ENCODE results near the gene CCDC124.
"Not testable (repeated sequence)": the region's sequence is repeated elsewhere in the genome, so short reads cannot be mapped to it uniquely, and the experiment has no call there.

The CCDC124 gene, protein sequence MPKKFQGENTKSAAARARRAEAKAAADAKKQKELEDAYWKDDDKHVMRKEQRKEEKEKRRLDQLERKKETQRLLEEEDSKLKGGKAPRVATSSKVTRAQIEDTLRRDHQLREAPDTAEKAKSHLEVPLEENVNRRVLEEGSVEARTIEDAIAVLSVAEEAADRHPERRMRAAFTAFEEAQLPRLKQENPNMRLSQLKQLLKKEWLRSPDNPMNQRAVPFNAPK

DNA sequence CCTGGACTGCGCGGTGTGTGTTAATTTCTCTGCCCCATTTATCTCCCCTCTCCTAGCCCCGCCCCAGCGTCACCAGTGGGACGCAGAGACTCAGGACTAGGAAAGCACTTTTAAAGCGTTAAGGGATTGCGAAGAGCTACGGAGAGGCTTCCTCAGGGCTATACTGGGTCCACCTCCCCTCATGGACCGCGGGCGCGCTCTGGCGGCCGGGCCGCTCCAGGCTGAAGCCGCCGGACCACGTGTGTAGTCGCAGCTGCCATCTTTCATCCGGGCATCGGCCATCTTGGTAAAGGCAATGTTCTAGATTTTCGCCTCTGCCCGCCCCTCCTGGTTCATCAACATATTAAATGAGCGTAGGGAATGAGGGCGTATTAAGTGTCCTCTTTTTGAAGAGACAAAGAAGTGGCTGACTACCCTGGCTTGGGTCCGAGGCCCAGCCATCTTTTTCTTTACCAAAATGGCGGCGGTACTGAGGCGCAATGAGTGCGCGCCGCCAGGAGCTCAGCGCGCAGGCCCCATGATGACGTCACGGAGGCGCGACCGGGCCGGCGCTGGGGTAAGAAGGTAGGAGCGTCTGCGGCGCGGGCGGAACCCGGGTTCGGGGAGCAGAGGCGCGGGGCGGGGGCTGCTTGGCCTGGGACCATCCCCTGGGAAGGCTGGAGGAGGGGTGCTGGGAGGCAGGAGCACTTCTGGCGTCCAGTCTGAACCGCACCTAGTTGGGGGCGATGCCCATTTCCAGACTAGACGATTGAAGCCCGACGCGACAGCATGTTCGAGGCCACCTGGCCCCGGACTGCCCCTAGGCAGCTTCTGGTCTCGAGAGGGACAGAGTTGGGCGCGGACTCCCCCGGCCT is at the start of gene CCDC124:
CCDC124 (plus strand) TSS at position 531 of the 854 bp plus-strand sequence. CDS start 3,406 bp downstream, outside the sequence.
- peak; percentile 80 to 83 for DNase-seq (ENCODE audit: low read depth in 2 of 2)

DNA sequence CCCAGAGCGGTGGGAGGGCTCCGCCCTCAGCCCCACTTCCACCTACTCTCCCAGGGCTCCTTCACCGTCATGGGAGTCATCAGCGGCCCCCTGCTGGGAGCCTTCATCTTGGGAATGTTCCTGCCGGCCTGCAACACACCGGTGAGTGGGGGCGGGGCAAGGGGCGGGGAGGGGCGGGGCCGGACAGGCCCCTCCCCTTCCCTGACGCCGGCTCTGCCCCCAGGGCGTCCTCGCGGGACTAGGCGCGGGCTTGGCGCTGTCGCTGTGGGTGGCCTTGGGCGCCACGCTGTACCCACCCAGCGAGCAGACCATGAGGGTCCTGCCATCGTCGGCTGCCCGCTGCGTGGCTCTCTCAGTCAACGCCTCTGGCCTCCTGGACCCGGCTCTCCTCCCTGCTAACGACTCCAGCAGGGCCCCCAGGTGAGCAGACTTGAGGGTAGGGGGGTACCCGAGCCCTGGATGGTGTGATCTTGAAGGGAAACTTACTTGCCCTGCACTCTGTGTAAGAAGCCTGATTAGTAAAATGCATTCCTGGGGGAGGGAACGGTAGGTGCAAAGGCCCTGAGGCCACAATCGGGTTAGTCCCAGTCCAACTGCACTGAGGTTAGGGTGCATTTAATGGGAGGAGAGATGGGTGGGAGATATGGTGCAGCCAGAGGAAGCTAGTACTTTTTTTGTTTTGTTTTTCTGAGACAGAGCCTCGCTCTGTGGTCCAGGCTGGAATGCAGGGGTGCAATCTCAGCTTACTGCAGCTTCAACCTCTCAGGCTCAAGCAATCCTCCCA is 49.0 kb upstream of the CCDC124 start:
- no peak for DNase-seq (ENCODE audit: low read depth in 2 of 2)

DNA sequence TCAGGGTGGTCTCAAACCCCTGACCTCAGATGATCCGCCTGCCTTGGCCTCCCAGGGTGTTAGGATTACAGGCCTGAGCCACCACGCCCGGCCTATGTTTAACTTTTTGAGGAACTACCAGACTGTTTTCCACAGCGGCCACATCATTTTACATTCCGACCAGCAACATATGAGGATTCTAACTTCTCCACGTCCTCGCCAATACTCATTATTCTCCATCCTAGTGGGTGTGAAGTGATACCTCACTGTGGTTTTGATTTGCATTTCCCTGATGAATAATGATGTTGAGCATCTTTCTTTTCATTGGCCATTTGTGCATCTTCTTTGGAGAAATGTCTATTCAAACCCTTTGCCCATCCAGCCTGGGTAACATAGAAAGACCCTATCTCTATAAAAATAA is 46.3 kb upstream of the CCDC124 start:
- no peak for DNase-seq (ENCODE audit: low read depth in 2 of 2)

DNA sequence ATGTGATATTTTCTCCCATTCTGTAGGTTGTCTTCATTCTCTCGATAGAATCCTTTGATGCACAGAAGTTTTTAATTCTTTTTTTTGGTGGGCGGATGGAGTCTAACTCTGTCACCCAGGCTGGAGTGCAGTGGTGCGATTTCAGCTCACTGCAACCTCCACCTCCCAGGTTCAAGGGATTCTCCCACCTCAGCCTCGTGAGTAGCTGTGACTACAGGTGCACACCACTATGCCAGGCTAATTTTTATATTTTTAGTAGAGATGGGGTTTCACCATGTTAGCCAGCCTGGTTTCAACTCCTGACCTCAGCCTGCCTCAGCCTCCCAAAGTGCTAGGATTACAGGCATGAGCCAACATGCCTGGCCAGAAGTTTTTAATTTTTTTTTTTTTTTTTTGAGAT is 45.6 kb upstream of the CCDC124 start:
- not testable (repeated sequence) for DNase-seq (ENCODE audit: low read depth in 2 of 2)

DNA sequence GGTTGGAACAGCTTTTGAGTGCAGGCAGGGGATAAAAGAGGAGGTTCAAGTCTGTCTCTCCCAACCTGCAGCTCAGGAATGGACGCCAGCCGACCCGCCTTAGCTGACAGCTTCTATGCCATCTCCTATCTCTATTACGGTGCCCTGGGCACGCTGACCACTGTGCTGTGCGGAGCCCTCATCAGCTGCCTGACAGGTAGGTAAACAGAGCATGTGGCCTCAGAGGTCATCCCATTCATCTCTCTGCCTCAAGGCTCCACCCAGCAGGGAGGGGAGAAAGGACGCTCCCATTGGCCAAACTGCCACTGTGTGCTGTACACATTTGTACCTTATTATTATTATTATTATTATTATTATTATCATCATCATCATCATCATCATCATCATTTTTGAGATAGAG is 44.6 kb upstream of the CCDC124 start:
- no peak for DNase-seq (ENCODE audit: low read depth in 2 of 2)

DNA sequence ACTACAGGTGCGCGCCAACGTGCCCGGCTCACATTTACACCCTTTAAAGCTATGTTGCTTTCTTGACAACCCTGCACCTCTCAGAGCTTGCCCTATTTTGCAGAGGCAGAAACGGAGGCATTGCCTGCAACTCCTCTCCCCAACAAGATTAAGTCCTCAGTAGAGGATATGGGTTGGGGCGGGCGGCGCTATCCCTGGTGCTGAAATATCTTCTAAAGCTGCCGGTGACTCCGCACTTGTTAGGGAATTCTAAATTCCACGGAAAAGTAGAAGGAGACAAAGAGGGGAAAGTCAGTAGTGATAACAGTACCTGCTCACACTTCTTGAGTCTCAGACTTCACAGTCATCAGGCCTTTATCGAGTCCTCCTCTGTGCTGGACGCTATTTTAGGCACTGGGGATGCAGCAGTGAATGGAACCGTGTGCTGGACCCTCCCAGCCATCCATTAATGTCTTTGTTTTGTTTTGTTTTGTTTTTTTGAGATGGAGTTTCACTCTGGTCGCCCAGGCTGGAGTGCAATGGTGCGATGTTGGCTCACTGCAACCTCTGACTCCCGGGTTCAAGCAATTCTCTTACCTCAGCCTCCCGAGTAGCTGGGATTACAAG is 43.1 kb upstream of the CCDC124 start:
- no peak for DNase-seq (ENCODE audit: low read depth in 2 of 2)

DNA sequence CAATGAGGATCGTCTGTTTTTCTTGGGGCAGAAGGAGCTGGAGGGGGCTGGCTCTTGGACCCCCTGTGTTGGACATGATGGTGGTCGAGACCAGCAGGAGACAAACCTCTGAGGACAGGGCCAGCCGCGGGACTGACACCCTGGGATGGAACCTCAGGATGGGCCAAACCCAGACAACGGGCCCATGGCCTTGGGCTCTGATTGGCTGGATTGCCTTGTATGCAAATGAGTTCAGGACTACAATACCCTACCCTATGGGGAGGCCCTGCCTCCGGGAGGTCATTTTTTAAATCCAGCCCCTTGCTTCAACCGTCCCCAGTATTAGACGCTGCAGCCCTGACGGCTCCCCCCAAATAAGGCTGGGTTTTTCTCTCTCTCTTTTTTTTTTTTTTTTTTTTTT is 39.0 kb upstream of the CCDC124 start:
- no peak for DNase-seq (ENCODE audit: low read depth in 2 of 2)

DNA sequence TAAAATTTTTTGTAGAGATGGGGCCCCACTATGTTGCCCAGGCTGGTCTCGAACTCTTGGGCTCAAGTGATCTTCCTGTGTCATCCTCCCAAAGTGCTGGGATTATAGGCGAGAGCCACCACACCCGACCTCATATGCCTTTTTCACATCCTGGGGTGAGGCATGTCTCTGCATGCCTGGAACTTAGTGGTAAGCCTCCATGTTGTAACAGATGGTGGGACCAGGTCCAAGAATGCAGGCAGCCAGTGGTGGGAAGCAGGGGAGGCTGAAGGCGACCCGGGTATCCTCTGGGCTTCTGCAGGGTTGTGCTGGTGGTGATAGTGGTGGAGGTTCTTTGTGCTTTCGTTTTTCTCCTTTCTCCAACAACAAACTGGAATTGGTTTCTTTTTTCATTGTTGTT is 30.1 kb upstream of the CCDC124 start:
- DNase-seq (ENCODE audit: low read depth in 2 of 2), result no peak

DNA sequence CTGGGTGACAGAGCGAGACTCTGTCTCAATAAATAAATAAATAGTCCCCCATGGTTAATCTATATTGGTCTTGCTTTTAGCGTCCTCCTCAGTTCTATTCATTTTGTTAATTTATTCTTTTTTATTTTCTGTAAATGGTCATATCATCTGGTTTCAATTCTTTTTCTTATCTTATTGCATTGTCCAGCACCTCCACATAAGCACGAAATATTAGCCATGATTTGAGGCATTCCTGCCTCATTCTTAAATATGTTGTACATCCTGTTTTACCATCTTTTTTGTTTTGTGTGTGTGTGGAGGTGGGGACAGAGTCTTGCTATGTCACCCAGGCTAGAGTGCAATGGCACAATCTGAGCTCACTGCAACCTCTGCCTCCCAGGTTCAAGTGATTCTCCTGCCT is 24.6 kb upstream of the CCDC124 start:
- no peak for DNase-seq (ENCODE audit: low read depth in 2 of 2)

DNA sequence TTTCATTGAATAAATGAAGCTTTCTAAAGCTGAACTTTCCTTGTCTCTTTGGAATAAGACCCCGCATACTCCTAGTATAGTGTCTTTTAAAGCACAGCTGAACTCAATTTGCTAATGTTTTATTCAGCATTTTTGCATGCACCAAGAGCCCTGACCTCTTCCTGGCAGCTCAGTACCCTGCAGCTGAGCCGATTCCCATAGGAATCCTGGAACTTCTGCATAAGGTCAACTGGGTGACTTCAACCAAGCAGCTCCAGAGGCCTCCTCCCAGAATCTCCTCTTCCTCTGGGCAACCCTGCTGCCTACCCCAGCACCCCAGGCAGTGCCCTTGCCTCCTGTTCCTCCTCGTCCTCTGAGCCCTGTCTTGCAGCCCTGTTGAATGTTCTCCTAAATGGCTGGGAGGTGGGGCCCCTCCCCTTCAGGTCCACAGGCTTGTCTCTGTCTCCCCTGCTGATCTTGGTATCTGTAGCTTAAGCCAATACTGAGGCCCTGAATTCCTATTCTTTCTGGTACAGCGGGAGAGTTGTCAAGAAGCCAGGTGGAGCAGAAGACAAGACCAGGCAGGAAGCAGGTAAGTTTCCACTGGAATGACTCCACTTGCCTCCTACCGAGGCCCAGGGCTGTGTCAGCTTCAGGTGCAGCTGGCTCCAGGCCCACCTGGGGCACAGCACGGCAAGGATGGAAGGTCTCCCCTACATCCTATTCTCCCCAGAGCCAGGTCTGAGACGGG is 23.6 kb upstream of the CCDC124 start:
- no peak for DNase-seq (ENCODE audit: low read depth in 2 of 2)

DNA sequence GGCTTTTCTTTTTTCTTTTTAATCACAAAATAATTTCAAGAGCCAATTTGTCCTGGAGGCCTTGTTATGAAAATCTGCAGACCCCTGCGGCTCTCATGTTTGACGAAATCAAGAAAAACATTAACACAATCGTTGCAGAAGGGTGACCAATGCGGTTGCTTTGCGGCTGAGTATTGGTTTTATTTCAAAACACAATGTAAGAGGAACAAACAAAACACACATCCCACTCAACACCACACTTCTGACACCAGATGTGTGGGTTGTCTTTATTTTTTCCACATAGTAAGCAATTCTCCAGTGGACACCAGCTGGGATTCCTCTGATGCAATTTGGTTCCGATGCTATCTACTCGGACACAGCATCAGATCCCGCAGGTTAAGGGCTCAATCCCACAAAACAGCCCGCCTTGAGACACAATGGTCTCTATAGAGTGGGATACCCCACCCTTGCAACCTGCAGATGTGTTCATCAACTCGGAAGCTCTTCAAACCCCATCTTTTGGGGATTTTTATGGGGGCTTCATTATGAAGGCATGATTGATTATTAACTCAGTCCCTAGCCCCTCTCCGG is 21.9 kb upstream of the CCDC124 start:
- DNase-seq (ENCODE audit: low read depth in 2 of 2), result no peak

DNA sequence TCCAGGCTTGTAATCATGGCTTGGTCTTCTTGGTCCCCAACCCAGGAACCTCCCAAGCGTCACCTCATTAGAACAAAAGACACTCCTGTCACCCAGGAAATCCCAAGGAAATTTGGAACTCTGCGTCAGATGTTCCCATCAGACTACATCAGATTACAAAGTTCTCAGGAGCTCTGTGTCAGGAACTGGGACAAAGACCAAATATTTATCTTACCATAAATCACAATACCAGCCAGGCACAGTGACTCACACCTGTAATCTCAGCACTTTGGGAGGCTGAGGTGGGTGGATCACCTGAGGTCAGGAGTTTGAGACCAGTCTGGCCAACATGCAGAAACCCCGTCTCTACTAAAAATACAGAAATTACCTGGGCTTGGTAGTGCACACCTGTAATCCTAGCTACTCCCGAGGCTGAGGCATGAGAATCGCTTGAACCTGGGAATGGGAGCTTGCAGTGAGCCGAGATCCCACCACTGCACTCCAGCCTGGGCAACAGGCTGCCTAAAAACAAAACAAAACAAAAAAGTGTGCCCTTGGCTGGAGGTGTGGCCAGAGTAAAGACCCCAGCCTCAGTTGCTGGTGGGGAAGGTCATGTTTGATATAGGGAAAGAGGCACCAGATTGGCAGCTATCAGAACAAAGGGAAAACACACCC is 16.7 kb upstream of the CCDC124 start:
- no peak for DNase-seq (ENCODE audit: low read depth in 2 of 2)

DNA sequence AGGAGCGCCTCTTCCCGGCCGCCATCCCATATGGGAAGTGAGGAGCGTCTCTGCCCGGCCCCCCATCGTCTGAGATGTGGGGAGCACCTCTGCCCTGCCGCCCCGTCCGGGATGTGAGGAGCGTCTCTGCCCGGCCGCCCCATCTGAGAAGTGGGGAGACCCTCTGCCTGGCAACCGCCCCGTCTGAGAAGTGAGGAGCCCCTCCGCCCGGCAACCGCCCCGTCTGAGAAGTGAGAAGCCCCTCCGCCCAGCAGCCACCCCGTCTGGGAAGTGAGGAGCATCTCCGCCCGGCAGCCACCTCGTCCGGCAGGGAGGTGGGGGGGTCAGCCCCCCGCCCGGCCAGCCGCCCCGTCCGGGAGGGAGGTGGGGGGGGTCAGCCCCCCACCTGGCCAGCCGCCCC is 14.7 kb upstream of the CCDC124 start:
- not testable (repeated sequence) for DNase-seq (ENCODE audit: low read depth in 2 of 2)

DNA sequence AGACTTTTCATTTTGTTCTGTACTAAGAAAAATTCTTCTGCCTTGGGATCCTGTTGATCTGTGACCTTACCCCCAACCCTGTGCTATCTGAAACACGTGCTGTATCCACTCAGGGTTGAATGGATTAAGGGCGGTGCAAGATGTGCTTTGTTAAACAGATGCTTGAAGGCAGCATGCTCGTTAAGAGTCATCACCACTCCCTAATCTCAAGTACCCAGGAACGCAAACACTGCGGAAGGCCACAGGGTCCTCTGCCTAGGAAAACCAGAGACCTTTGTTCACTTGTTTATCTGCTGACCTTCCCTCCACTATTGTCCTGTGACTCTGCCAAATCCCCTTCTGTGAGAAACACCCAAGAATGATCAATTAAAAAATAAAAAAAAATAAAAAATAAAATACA is 13.7 kb upstream of the CCDC124 start:
- not testable (repeated sequence) for DNase-seq (ENCODE audit: low read depth in 2 of 2)

DNA sequence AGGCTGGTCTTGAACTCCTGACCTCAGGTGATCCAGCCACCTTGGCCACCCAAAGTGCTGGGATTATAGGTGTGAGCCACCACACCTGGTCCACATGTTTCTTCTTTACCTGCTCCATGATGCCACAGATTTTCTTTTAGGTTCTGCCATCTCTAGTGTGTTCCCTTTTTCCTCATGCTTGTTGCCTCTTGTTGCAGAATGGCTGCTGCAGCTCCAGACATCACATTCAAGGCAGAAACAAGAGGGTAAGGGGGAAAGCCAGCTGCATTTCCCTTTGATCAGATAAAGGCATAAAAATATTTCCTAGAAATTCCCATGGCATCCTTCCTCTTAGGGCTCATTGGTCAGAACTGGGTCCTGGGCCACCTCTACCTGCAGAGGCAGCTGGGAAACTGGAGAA is 12.3 kb upstream of the CCDC124 start:
- DNase-seq (ENCODE audit: low read depth in 2 of 2), result no peak

DNA sequence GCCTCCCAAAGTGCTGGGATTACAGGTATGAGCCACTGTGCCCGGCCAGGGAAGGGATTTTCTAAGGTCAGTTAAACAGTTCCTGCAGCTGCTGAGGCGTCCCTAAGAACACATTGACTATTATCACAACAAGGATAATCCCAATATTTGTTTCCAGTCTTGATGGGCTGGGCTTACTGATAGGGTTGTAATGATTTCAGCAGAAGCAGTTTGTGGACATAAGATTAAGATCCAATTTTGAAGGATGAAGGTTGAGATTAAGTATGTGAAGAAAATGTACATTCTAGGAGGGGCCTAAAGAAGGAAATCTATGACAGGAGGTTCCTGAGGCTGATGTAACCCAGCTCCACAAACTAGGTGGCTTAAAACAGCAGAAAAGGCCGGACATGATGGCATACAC is 10.7 kb upstream of the CCDC124 start:
- no peak for DNase-seq (ENCODE audit: low read depth in 2 of 2)

DNA sequence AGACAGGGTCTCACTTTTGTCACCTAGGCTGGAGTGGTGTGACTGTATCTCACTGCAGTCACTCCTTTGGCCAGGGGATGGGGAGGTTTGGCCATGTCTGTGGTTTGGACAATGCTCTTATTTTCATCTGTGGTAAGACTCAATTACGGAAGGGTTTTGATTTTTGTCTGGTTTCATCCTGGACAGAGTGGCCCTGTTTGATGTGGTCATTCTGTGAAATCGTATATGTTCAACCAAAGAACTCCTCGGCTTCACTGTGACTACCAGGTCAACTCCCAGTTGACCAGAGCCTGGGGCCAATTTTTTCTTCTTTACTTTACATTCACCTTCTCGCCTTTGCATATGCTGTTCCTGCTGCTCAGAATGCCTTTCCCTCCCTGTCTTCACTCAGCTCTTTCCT is 6.8 kb upstream of the CCDC124 start:
- no peak for DNase-seq (ENCODE audit: low read depth in 2 of 2)

DNA sequence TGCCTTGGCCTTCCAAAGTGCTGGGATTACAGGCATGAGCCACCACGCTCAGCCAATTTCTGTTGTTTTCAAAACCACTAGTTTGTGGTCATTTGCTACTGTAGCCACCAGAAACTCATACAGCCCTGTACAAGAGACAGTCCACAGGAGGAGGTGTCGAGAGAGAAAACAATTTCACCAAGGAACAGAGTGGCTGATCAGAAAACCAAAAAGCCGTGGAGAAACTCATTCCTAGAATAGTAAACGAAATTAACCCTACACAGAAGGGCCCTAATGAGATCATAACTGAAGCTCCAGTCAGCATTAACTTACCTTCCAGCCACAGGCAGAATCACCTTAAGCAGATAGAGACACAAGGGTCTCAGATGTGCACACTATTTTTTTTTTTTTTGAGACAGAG is 3.8 kb upstream of the CCDC124 start:
- no peak for DNase-seq (ENCODE audit: low read depth in 2 of 2)

DNA sequence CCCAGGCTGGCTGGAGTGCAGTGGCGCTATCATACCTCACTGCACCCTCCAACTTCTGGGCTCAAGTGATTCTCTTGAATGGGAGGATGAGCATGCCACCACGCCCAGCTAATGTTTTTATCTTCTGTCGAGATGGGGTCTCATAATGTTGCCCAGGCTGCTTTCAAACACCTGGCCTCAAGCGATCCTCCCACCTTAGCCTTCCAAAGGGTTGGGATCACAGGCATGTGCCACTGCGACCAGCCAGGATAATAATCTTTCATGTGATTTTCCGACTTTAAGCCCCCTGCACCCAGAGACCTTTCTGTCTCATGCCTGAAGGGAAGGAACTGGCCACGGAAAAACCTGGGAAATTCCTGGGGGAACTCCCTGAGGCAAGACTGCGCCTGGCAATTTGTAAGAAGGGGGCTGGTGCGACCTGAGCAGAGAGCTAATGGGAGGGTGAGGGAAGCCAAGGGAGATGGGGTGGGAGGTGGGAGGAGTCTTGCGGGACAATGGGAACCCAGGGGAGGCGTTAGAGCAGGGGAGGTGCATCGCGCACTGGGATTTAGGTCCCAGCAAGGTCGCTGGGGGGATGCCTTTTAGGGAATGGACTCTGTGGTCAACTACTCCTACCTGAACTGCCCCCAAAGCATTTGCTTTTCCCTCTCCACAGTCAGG is 1.2 kb upstream of the CCDC124 start:
- DNase-seq (ENCODE audit: low read depth in 2 of 2), result no peak
